GM21529 (cell line): ENCODE results near the gene GPR61.

Experiments used
- ATAC-seq: cut with Tn5 transposase; IDR thresholded peaks from one replicate; pipeline ENCODE4 v1.9.1; 2021; ENCODE audit not compliant: unreplicated experiment

GPR61 gene

DNA sequence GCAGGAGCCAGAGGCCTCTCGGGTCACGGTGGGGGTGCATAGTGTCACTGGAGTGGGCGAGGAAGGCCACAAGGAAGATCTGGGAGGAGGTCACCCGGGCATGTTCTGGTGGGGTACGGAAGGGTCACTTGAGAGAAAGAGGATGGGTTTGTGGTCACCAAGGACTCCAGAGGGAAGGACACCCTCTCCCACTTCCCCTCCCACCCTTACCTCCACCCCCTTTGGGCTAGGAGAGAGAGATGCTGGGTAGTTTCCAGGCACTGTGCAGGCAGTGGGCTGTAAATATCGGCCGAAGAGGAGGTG is 30.8 kb upstream of the GPR61 start:
- ATAC-seq: no peak

GRCh38 chr1:109509176-109510134 is 30.2 kb upstream of the GPR61 start, which contains the start of gene AMIGO1:
TSS of gene AMIGO1 (minus strand) at chr1:109509727. CDS start at chr1:109508912, 815 bp downstream.
- peak; percentile 57 for ATAC-seq

DNA sequence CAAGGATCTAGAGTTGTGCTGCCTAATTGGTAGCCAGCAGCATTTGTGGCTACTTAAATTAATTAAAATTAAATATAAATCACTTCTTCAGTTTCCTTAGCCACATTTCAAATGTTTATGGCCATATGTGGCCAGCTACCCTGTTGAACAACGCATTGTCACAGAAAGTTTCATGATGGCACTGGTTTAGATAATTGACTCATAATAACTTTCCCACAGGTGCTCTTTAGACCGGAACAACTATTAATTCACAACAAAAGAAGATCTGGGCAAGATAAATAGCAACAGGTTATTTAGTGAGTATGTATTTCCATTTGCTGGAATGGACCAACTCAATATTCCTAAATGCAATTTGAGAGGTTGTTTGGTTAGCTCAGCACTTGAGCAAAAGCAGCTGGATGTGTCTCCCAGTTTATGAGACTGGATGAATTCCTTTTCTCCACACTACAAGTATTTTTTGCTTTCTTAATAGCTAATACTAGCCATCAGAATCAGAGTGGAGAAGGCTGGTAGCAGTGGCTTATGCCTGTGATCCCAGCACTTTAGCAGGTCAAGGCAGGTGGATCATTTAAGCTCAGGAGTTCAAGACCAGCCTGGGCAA is 26.5 kb upstream of the GPR61 start:
- ATAC-seq: no peak

GRCh38 chr1:109514846-109515245 is 24.8 kb upstream of the GPR61 start:
- ATAC-seq: no peak

DNA sequence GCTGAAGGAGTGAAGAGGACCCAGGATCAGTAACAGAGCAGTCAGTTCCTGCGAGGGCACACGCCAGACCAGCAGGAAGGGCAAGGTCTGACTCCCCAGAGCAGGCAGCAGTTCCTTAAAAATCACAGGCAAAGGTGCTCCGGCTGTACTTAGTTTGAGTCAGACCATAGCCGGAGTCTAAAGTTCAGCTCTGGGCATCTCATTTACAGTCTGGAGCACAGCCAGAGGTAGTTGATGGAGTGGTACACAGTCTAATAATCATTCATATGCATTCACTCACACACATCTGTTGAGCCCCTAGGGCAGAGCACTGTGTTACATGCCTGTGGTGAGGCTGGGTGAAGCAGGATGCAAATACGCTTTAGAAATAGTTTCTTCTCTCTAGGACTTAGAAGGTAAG is 22.8 kb upstream of the GPR61 start:
- ATAC-seq: no peak

- ATAC-seq: no peak
Observed at GRCh38 chr1:109517337-109517736, 22.3 kb upstream of the GPR61 start.

GRCh38 chr1:109521002-109521951 is 18.4 kb upstream of the GPR61 start:
- ATAC-seq: no peak

GRCh38 chr1:109522026-109522425 is 17.6 kb upstream of the GPR61 start:
- ATAC-seq: no peak

GRCh38 chr1:109523706-109524105 is 16.0 kb upstream of the GPR61 start:
- no peak for ATAC-seq

DNA sequence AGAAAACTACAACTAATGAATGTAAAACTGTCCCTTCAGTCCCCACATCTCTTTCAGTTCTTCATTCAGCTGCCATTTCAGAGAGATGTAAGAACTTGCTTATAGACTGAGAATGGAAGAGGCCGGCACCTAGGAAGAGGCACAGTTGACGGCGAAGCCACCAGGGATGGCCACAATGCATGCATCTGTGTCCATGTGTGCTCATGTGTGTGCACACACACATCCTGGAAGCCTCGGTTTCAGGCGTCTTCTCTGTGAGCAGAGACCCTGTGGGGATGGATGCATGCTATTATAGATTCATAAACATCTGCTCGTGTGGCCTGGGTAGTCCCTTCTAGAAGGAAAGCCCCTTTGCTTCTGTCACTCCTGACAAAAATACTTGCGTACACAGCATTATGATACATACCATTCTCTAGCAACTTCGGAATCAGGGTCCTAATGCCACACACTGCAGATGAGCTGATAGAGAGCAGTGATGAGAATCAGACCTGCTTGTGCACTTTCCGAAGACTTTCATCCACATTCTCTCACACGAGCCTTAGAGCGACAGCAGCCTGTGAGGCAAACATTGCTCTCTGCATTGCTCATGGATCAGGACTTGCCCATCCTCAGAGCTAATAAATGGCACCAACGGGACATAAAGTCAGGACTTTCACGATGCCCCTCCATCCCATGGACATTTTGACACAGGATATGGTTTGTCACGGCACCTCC is 12.4 kb upstream of the GPR61 start:
- ATAC-seq: no peak

GRCh38 chr1:109527846-109528695 is 11.6 kb upstream of the GPR61 start:
- ATAC-seq: no peak

- ATAC-seq: no peak
Observed at GRCh38 chr1:109528712-109529111, 11.0 kb upstream of the GPR61 start.

GRCh38 chr1:109529881-109530456 is 9.7 kb upstream of the GPR61 start:
- no peak for ATAC-seq

DNA sequence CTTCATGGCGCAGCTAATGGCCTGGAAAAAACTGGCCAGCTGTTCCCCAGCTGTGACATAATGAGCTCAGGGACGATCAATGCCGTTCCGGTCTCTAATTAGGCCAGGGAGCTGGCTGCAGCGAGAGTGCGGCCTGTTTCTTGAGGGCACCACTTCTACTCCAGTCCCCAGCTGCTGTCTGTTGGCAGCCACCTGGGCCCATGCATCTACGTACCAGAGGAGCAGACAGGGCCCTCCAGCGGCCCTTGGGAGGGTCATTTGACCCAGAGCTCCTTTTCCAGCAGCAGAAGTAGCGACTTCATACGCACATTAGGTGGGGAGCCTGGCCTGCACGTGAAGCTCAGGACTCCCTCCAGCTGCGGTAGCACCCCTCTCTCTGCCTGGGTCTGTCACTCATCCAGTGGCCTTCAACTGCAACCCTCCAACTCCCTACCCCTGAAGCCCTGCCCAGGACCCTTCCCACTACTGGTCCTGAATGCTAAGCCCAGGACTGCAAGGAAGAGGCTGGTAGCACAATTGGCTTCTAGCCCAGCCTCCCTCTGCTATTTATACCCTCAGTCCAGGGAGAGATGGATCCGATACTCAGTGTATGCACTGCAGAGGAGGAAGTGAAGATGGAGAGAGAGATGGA is 9.1 kb upstream of the GPR61 start:
- no peak for ATAC-seq

DNA sequence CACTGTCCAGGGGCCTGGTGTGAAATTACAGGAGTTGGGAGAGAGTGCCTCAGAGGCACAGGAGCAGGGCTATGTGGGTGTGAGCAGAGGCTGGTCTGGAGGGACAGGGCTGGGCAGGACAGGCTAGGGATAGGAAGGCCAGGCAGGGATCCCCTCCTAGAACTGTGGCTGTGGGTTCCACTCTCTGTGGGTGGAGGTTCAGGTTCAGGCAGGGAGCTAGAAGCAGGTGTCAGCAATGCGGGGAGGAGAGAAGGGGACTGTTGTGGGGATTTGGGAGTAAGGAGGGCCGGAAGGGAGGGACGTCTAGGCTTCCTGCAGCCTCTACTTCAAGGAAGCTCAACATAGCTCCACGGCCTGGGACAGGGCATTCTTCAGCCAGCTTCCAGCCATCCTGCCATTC is 8.3 kb upstream of the GPR61 start:
- ATAC-seq: no peak

DNA sequence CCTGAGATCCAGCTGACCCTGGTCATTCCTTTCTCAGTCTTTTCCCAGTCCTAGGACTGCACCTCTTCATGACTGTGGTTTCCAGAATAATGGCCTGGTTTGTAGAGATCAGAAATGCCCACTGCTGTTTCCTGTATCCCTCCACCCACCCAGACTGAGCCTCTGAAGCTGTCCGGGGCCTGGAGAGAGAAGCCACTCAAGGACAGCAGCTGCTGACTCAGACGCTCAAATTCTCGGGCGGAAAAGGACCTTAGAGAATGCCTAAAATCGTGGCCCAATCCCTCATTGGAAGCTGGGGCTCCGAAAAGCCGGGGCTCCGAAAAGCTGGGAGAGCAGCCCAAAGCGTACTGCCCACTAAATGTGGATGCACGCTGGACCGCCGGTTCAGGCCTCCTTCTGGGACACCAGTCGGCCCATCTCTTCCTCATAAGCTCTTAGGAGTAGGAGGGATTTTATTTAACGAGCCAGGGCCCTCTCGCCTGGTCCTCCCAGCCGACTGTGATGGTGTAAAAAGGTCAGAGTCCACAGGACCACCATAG is 7.8 kb upstream of the GPR61 start:
- no peak for ATAC-seq

- ATAC-seq: peak; percentile 82
Observed at GRCh38 chr1:109532365-109533136, 7.1 kb upstream of the GPR61 start.

DNA sequence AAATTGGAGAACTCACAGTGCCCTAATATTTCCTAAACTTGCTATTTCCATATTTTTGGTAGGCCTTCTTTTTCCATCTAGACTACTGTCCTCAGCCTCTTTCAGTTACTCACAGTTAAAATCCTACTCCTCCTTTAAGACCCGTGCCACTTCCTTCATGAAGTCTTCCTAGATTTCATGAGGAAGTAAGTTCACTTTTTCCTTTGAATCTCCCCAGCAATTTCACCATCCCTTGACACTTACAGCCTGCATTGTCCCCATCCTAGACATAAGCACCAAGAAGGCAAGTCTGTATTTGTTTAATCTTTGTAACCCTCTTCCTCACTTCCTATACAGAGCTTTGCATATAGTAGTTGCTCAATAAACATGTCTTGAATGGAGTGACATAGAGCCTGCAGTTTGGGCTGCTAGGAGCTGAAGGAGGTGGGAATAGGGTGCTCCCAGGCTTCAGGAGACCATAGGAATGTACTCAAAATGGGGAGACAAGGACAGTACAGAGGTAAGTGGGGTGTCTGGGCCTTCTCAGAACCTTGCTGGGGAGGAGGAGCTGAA is 5.3 kb upstream of the GPR61 start:
- no peak for ATAC-seq
